ENCODE measurements around the gene VPS35L. TPM values are rescaled to one million over a fixed set of nuclear protein-coding genes. Genes with fewer than 3 reads are reported as not detected.

The VPS35L gene
- total RNA-seq, 1 donor from 2014 or later = 62.8 TPM

- no peak for TF ChIP-seq CTCF (IDR thresholded peaks at IDR 0.05; ENCODE audit: insufficient read depth, low read length, poor library complexity, severe bottlenecking)
- Histone ChIP-seq H3K36me3 (ENCODE audit: control insufficient read depth, insufficient read depth, low read length) (no peaks in the 10 kb centered on the region), H3K27me3 (ENCODE audit: control insufficient read depth, insufficient read depth, low read length) (no peaks in the 10 kb centered on the region), H3K4me3 (ENCODE audit: low read depth, low read length) (peak overlapping the region; percentile 99)
- DNase-seq (ENCODE audit: low read depth) = no peak
Measured at GRCh38 chr16:19524616-19525384, 30.7 kb upstream of the VPS35L start.

- Histone ChIP-seq H3K4me3 (ENCODE audit: low read depth, low read length) (peak overlapping the region; percentile 99), H3K36me3 (ENCODE audit: control insufficient read depth, insufficient read depth, low read length) (no peaks in the 10 kb centered on the region), H3K27me3 (ENCODE audit: control insufficient read depth, insufficient read depth, low read length) (no peaks in the 10 kb centered on the region)
- DNase-seq (ENCODE audit: low read depth) = no peak
- TF ChIP-seq CTCF (IDR thresholded peaks at IDR 0.05; ENCODE audit: insufficient read depth, low read length, poor library complexity, severe bottlenecking) = no peak
Measured at GRCh38 chr16:19525385-19525723, 30.1 kb upstream of the VPS35L start.

GRCh38 chr16:19527161-19527560 lies 28.3 kb upstream of the VPS35L start:
- H3K4me3 ChIP-seq (ENCODE audit: low read depth, low read length) = no peak overlapping the region
- no peak for TF ChIP-seq CTCF (IDR thresholded peaks at IDR 0.05; ENCODE audit: insufficient read depth, low read length, poor library complexity, severe bottlenecking)
- H3K36me3 ChIP-seq (ENCODE audit: control insufficient read depth, insufficient read depth, low read length) = no peaks in the 10 kb centered on the region
- DNase-seq (ENCODE audit: low read depth) = no peak
- no peaks in the 10 kb centered on the region for H3K27me3 ChIP-seq (ENCODE audit: control insufficient read depth, insufficient read depth, low read length)

GRCh38 chr16:19528666-19529065 lies 26.8 kb upstream of the VPS35L start:
- no peaks in the 10 kb centered on the region for H3K27me3 ChIP-seq (ENCODE audit: control insufficient read depth, insufficient read depth, low read length)
- no peaks in the 10 kb centered on the region for H3K36me3 ChIP-seq (ENCODE audit: control insufficient read depth, insufficient read depth, low read length)
- H3K4me3 ChIP-seq (ENCODE audit: low read depth, low read length) = no peak overlapping the region
- no peak for TF ChIP-seq CTCF (IDR thresholded peaks at IDR 0.05; ENCODE audit: insufficient read depth, low read length, poor library complexity, severe bottlenecking)
- DNase-seq (ENCODE audit: low read depth) = no peak

- no peak for DNase-seq (ENCODE audit: low read depth)
- Histone ChIP-seq H3K4me3 (ENCODE audit: low read depth, low read length) (no peak overlapping the region), H3K27me3 (ENCODE audit: control insufficient read depth, insufficient read depth, low read length) (no peaks in the 10 kb centered on the region), H3K36me3 (ENCODE audit: control insufficient read depth, insufficient read depth, low read length) (no peaks in the 10 kb centered on the region)
- no peak for TF ChIP-seq CTCF (IDR thresholded peaks at IDR 0.05; ENCODE audit: insufficient read depth, low read length, poor library complexity, severe bottlenecking)
Measured at GRCh38 chr16:19532601-19533000, 22.9 kb upstream of the VPS35L start.

Measured in kidney epithelial cell (primary cell).